B cell (primary cell): ENCODE data around the gene EBLN2.

Experiments used
- CTCF ChIP-seq: fragments of 200-600 bp; IDR thresholded peaks from one replicate; pipeline ENCODE4 v1.8.0; 2022; ENCODE audit warnings: antibody characterized with exemption, mild to moderate bottlenecking
- EZH2 ChIP-seq: IDR thresholded peaks from 2 replicates; pipeline ENCODE4 v1.6.1; 2012; ENCODE audit warnings: borderline replicate concordance, low read depth, mild to moderate bottlenecking, moderate library complexity, low read length; ENCODE audit not compliant: insufficient read depth, poor library complexity, severe bottlenecking

DNA sequence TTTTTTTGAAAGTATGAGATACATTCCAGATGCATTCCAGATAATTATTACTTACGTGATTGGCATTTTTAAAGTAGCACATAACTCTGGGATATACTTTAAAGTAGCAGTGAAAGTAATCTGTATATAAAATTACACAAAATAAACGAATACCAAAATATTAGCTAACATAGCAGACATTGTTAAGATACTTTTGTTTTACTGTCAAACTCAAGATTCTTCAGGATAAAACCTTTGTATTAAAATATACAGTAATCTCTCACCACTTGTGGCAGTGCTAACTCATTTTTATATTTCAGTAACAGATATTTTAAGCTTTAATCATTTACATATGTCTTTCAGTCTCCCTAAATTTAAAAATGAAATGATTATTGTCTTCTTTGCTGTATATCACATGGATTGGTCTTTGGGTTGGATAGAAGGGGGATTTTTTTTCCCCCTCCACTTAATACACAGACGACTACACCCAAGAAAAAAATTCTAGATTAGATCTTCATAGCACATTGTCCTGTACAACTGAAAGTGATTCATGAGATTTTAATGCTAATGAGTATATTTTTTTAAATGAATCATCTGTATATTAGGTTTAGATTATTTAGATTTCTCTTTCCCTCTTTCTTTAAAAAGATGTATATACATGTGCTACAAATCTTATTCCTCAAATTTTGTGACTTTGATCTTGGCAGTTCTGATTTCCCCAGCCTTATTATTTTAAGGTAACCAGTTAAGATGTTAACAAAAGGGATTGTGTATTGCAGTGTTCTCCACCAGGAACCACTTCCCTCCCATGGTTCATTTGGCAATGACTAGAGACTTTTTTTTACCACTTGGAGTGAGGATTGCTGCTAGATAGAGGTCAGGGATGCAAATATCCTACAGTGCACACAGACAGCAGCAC, 24.5 kb upstream of the EBLN2 start:
- TF ChIP-seq CTCF (no peak), EZH2 (no peak)
